A549 (cell line): ENCODE data around the gene GHITM. TPM values are rescaled to one million over a fixed set of nuclear protein-coding genes. Genes with fewer than 3 reads are reported as not detected.
A peak's percentile ranks its signal among the peaks of the same experiment; 100 is the strongest.

ENCODE experiments used
- ATAC-seq, 2 experiments: fragments of 200-7000 bp in 1 of 2; fragments of >200 bp in 1 of 2; cut with Nextera tagmentation in 1 of 2; cut with Tn5 transposase in 1 of 2; 3 replicates each; pipeline versions ENCODE4 v1.8.0 to v1.9.1; 2018 to 2020; ENCODE audit warnings: mild to moderate bottlenecking in 1 of 2, moderate library complexity in 1 of 2
- CTCF ChIA-PET: fragments of 300-600 bp; sonication (Branson Sonifier 250); formaldehyde crosslinking; extraction: SDS; loops from one replicate; lab custom pipeline; 2021; ENCODE audit warnings: antibody characterized with exemption, inconsistent platforms; lab: Yijun Ruan, JAX
- POLR2A ChIA-PET: fragments of 350-600 bp; formaldehyde crosslinking; extraction: SDS; loops from one replicate; lab custom pipeline; 2021; ENCODE audit warnings: antibody characterized with exemption, inconsistent platforms; lab: Yijun Ruan, JAX
- DNase-seq, 2 experiments: peaks; one replicate each; pipeline versions ENCODE4 v3.0.0 to v3.0.0-alpha.2; 2011 to 2016; ENCODE audit warnings: low read depth in 1 of 2, low spot score in 1 of 2
- FAIRE-seq: peaks from 2 replicates; lab custom pipeline; 2011; peaks lifted over from hg19 to GRCh38; lab: Jason Lieb, UNC
- H3K27ac ChIP-seq, 2 experiments: fragments of >200 bp; sonication (Bioruptor Twin); formaldehyde crosslinking; 3 replicates each; pipeline ENCODE4 v1.5.1; 2016 to 2017
- H3K4me1 ChIP-seq: fragments of >200 bp; sonication (Bioruptor Twin); formaldehyde crosslinking; 3 replicates; pipeline ENCODE4 v1.6.1; 2016
- H3K4me2 ChIP-seq: fragments of >200 bp; sonication (Bioruptor Twin); formaldehyde crosslinking; 3 replicates; pipeline ENCODE4 v1.6.1; 2016
- H3K4me3 ChIP-seq: fragments of >200 bp; sonication (Bioruptor Twin); formaldehyde crosslinking; 3 replicates; pipeline ENCODE4 v1.5.1; 2016
- H3K9me3 ChIP-seq: fragments of >200 bp; sonication (Bioruptor Twin); formaldehyde crosslinking; 3 replicates; pipeline ENCODE4 v1.6.1; 2016
- ATOH8 ChIP-seq: fragments of 250-450 bp; sonication (Bioruptor Pico); IDR thresholded peaks from 2 replicates; pipeline ENCODE4 v1.5.0; 2020; ENCODE audit warnings: low read depth, mild to moderate bottlenecking, moderate library complexity
- BHLHE40 ChIP-seq: IDR thresholded peaks from 2 replicates; pipeline ENCODE4 v1.6.1; 2012; ENCODE audit warnings: low read depth, low read length, inconsistent platforms
- CBX8 ChIP-seq: fragments of 200-600 bp; sonication (generic); IDR thresholded peaks from 2 replicates; pipeline ENCODE4 v1.6.1; 2016
- ESRRA ChIP-seq: fragments of 150-350 bp; IDR thresholded peaks from 2 replicates; pipeline ENCODE4 v1.6.1; 2014; ENCODE audit warnings: mild to moderate bottlenecking, low read length, borderline replicate concordance
- FOSB ChIP-seq: fragments of 250-450 bp; sonication (Bioruptor Pico); IDR thresholded peaks from 2 replicates; pipeline ENCODE4 v1.5.0; 2020; ENCODE audit warnings: mild to moderate bottlenecking, moderate library complexity
- HDAC2 ChIP-seq: fragments of 200-600 bp; sonication (generic); IDR thresholded peaks from 2 replicates; pipeline ENCODE4 v1.6.1; 2016
- HEYL ChIP-seq: fragments of 250-450 bp; sonication (Bioruptor Pico); IDR thresholded peaks from 2 replicates; pipeline ENCODE4 v1.8.0; 2021; ENCODE audit warnings: mild to moderate bottlenecking, moderate library complexity
- HOXA7 ChIP-seq: fragments of 250-450 bp; sonication (Bioruptor Pico); IDR thresholded peaks from 2 replicates; pipeline ENCODE4 v1.5.0; 2020; ENCODE audit warnings: mild to moderate bottlenecking, moderate library complexity
- HOXB13 ChIP-seq: fragments of 250-450 bp; sonication (Bioruptor Pico); IDR thresholded peaks from 2 replicates; pipeline ENCODE4 v1.5.0; 2020; ENCODE audit warnings: low read depth, mild to moderate bottlenecking, moderate library complexity
- JUNB ChIP-seq: fragments of >200 bp; sonication (Bioruptor Twin); formaldehyde crosslinking; IDR thresholded peaks from 2 replicates; pipeline ENCODE4 v1.6.1; 2016
- MYC ChIP-seq: IDR thresholded peaks from 2 replicates; pipeline ENCODE4 v1.6.1; 2012; ENCODE audit warnings: mild to moderate bottlenecking, inconsistent platforms, low read length, improper control_type of control experiment, borderline replicate concordance
- NPAS2 ChIP-seq: fragments of 250-450 bp; sonication (Bioruptor Pico); IDR thresholded peaks from 2 replicates; pipeline ENCODE4 v1.8.0; 2022; ENCODE audit warnings: mild to moderate bottlenecking, moderate library complexity, borderline replicate concordance
- POLR2A ChIP-seq: IDR thresholded peaks from 2 replicates; pipeline ENCODE4 v1.6.1; 2012; ENCODE audit warnings: mild to moderate bottlenecking, low read length
- POLR2AphosphoS2 ChIP-seq: conservative IDR thresholded peaks from 2 replicates; pipeline ENCODE4 v1.6.1; 2012; ENCODE audit warnings: low read length, improper control_type of control experiment, inconsistent platforms
- RAD21 ChIP-seq, 2 experiments: fragments of >200 bp in 1 of 2; sonication (Bioruptor Twin) in 1 of 2; formaldehyde crosslinking in 1 of 2; IDR thresholded peaks in 1 of 2; conservative IDR thresholded peaks in 1 of 2; 2 replicates in 1 of 2; 3 replicates in 1 of 2; pipeline ENCODE4 v1.6.1; 2012 to 2018; ENCODE audit warnings: inconsistent platforms in 1 of 2
- RFX5 ChIP-seq: fragments of 450-650 bp; IDR thresholded peaks from 2 replicates; pipeline ENCODE4 v1.7.1; 2014; ENCODE audit warnings: antibody characterized with exemption, mild to moderate bottlenecking, moderate library complexity
- TFCP2L1 ChIP-seq: fragments of 250-450 bp; sonication (Bioruptor Pico); IDR thresholded peaks from 2 replicates; pipeline ENCODE4 v1.5.0; 2021; ENCODE audit warnings: mild to moderate bottlenecking
- TP53 ChIP-seq: fragments of 250-450 bp; sonication (Bioruptor Pico); IDR thresholded peaks from 2 replicates; pipeline ENCODE4 v1.5.0; 2021; ENCODE audit warnings: mild to moderate bottlenecking, moderate library complexity
- ZFP36 ChIP-seq: fragments of 450-650 bp; IDR thresholded peaks from 2 replicates; pipeline ENCODE4 v1.6.1; 2014; ENCODE audit warnings: borderline replicate concordance; ENCODE audit not compliant: partially characterized antibody
- ZSCAN20 ChIP-seq: fragments of 250-450 bp; sonication (Bioruptor Pico); IDR thresholded peaks from 2 replicates; pipeline ENCODE4 v1.8.0; 2022; ENCODE audit warnings: mild to moderate bottlenecking, moderate library complexity
- WGBS: methylation state at CpG from one replicate; pipeline ENCODE4 v1.1.6; 2017; ENCODE audit errors: missing lambda C conversion rate; 5-methylcytosine and 5-hydroxymethylcytosine counted together
- polyA plus RNA-seq, 4 experiments: library from polyadenylated mRNA; depleted of rRNA in 3 of 4; stranded (reverse); fragments of >200 nt; fragmentation: RNase III in 1 of 4; extraction: RNeasy Plus Mini Kit Qiagen cat#74134 plus additional on column Dnase treatment in 1 of 4; gene quantifications; 2 replicates in 3 of 4; 3 replicates in 1 of 4; pipeline ENCODE4 v1.2.3, GENCODE V29; 2011 to 2017
- TF ChIP-seq, protein P1 (sequence below): IDR thresholded peaks from 2 replicates; pipeline ENCODE4 v1.6.1; 2012; ENCODE audit warnings: low read depth, borderline replicate concordance
- TF ChIP-seq, protein P2 (sequence below): IDR thresholded peaks from 2 replicates; pipeline ENCODE4 v1.6.1; 2012
- TF ChIP-seq, protein P3 (sequence below): fragments of 250-450 bp; sonication (Bioruptor Pico); IDR thresholded peaks from 2 replicates; pipeline ENCODE4 v1.5.0; 2021; ENCODE audit warnings: mild to moderate bottlenecking, moderate library complexity, borderline replicate concordance

Gene GHITM
- polyA plus RNA-seq, 2 of the 4 experiments (the other 2 are of a cell fraction) = 220 to 360 TPM

DNA sequence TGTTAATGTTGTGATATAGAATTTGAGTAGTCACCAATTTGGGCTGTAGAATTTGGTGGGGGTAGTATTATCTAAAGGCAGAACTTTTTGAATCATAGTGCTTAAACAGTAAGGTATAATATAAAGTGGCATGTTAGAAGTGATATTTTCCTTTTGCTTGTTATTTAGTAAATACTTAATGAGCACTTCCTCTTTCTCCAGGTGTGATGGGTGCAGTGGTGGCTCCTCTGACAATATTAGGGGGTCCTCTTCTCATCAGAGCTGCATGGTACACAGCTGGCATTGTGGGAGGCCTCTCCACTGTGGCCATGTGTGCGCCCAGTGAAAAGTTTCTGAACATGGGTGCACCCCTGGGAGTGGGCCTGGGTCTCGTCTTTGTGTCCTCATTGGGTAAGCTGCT is 10.5 kb downstream of the GHITM start:
- DNase-seq (no peak), ATAC-seq (no peak), FAIRE-seq (no peak)
- H3K4me1 ChIP-seq = no peaks in the 10 kb centered on the region
- H3K27ac ChIP-seq = no peak overlapping the region
- CTCF ChIA-PET = interaction anchor here (0.7 to 2.6 kb wide), 3 partner anchors 9 to 56 kb away, joined by 3 to 11 read pairs (median 6); no protein-coding TSS in a partner anchor
- 95% methylated on average over 2 of the region's 2 CpGs for WGBS
- no peak overlapping the region for H3K4me2 ChIP-seq
- no peak overlapping the region for H3K4me3 ChIP-seq
- TF ChIP-seq HOXB13 (CRISPR knock-in tag) (no peak), RFX5 (no peak), ZSCAN20 (no peak), HDAC2 (no peak), ZFP36 (no peak), CBX8 (no peak), HOXA7 (CRISPR knock-in tag) (no peak), HEYL (no peak), ESRRA (no peak), RAD21 (conservative IDR thresholded peaks at IDR 0.05 in 1 of 2, IDR thresholded peaks at IDR 0.05 in 1 of 2) (no peak), NPAS2 (CRISPR knock-in tag) (no peak), BHLHE40 (no peak), JUNB (no peak)
- TF ChIP-seq, protein P1, sequence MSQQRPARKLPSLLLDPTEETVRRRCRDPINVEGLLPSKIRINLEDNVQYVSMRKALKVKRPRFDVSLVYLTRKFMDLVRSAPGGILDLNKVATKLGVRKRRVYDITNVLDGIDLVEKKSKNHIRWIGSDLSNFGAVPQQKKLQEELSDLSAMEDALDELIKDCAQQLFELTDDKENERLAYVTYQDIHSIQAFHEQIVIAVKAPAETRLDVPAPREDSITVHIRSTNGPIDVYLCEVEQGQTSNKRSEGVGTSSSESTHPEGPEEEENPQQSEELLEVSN = no peak
- TF ChIP-seq, all 56 proteins: peak for 0
- no peaks in the 10 kb centered on the region for H3K9me3 ChIP-seq
- POLR2A ChIA-PET = interaction anchor here (1.0 kb wide), 1 partner anchor 11 kb away, joined by 4 read pairs; no protein-coding TSS in a partner anchor

DNA sequence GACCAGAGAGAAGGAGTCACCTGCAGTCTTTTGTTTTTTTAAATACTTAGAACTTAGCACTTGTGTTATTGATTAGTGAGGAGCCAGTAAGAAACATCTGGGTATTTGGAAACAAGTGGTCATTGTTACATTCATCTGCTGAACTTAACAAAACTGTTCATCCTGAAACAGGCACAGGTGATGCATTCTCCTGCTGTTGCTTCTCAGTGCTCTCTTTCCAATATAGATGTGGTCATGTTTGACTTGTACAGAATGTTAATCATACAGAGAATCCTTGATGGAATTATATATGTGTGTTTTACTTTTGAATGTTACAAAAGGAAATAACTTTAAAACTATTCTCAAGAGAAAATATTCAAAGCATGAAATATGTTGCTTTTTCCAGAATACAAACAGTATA is 13.5 kb downstream of the GHITM start:
- DNase-seq (no peak), FAIRE-seq (no peak), ATAC-seq (no peak)
- Histone ChIP-seq H3K27ac (no peak overlapping the region), H3K9me3 (no peaks in the 10 kb centered on the region), H3K4me1 (no peaks in the 10 kb centered on the region), H3K4me3 (no peak overlapping the region), H3K4me2 (no peak overlapping the region)
- no peak for TF ChIP-seq ZSCAN20
- TF ChIP-seq, protein P2, sequence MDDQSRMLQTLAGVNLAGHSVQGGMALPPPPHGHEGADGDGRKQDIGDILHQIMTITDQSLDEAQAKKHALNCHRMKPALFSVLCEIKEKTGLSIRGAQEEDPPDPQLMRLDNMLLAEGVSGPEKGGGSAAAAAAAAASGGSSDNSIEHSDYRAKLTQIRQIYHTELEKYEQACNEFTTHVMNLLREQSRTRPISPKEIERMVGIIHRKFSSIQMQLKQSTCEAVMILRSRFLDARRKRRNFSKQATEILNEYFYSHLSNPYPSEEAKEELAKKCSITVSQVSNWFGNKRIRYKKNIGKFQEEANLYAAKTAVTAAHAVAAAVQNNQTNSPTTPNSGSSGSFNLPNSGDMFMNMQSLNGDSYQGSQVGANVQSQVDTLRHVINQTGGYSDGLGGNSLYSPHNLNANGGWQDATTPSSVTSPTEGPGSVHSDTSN = no peak
- POLR2A ChIA-PET = no interaction called here
- CTCF ChIA-PET = no interaction called here

DNA sequence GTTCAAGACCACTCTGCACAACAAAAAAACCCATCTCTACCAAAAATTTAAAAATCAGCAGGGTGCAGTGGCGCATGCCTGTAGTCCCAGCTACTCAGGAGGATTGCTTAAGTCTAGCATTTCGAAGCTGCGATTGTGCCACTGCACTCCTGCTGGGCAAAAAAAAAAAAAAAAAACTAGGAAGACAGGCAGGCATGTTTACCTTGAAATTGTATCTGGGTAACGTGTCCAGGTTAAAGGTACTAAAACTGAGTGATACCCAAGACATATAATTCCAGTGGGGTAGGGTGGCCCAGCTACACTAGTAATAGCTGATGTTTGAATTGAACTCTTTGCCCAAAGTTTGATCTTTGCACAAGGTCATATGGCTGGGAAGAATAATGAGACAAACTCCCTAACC is 16.2 kb downstream of the GHITM start:
- Histone ChIP-seq H3K4me2 (no peak overlapping the region), H3K4me3 (no peak overlapping the region), H3K9me3 (no peaks in the 10 kb centered on the region), H3K4me1 (no peaks in the 10 kb centered on the region), H3K27ac (no peak overlapping the region)
- no peak for FAIRE-seq
- TF ChIP-seq TFCP2L1 (CRISPR knock-in tag) (no peak), ATOH8 (CRISPR knock-in tag) (no peak), POLR2AphosphoS2 (no peak), POLR2A (no peak), MYC (no peak)
- WGBS = 92% methylated on average over 4 of the region's 4 CpGs
- no peak for DNase-seq
- ChIA-PET CTCF (interaction anchor here (0.6 kb wide), 1 partner anchor 46 kb away, joined by 3 read pairs; no protein-coding TSS in a partner anchor), POLR2A (interaction anchor here (1.6 kb wide), 1 partner anchor 15 kb away, joined by 3 read pairs; no protein-coding TSS in a partner anchor)
- no peak for ATAC-seq

DNA sequence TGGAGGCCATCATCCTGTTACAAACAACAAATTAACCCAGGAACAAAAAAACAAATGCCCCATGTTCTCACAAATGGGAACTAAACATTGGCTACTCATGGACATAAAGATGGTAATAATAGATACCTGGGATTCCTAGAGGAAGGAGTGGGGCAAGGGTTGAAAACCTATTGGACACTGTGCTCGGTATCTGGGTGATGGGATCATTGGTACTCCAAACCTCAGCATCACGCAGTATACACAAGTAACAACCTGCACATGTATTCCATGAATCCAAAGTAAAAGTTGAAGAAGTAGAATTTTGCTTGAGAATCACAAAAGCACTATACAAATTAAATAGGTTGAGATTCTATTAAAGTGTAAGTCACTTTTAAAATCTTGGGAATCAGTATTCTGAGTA is 16.7 kb downstream of the GHITM start:
- 81% methylated on average over 2 of the region's 2 CpGs for WGBS
- ChIA-PET POLR2A (interaction anchor here (1.6 kb wide), 1 partner anchor 16 kb away, joined by 3 read pairs; no protein-coding TSS in a partner anchor), CTCF (interaction anchor here (0.6 to 1.0 kb wide), 2 partner anchors 8 to 46 kb away, joined by 3 to 4 read pairs; no protein-coding TSS in a partner anchor)
- Histone ChIP-seq H3K27ac (no peak overlapping the region), H3K9me3 (no peaks in the 10 kb centered on the region), H3K4me2 (no peak overlapping the region), H3K4me1 (no peaks in the 10 kb centered on the region), H3K4me3 (no peak overlapping the region)
- ATAC-seq (no peak), FAIRE-seq (no peak), DNase-seq (no peak)
- TF ChIP-seq ZSCAN20 = no peak
- 0 out of 2 replicates have a peak, but pooled peaks have one; percentile 49 for TF ChIP-seq POLR2AphosphoS2
- 0 out of 2 replicates have a peak, but pooled peaks have one; percentile 26 for TF ChIP-seq FOSB
- TF ChIP-seq TP53 (CRISPR knock-in tag) = no peak
- TF ChIP-seq, protein P3, sequence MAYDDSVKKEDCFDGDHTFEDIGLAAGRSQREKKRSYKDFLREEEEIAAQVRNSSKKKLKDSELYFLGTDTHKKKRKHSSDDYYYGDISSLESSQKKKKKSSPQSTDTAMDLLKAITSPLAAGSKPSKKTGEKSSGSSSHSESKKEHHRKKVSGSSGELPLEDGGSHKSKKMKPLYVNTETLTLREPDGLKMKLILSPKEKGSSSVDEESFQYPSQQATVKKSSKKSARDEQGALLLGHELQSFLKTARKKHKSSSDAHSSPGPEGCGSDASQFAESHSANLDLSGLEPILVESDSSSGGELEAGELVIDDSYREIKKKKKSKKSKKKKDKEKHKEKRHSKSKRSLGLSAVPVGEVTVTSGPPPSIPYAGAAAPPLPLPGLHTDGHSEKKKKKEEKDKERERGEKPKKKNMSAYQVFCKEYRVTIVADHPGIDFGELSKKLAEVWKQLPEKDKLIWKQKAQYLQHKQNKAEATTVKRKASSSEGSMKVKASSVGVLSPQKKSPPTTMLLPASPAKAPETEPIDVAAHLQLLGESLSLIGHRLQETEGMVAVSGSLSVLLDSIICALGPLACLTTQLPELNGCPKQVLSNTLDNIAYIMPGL (CRISPR knock-in tag) = no peak
